Renal cortical epithelial cell (primary cell): ENCODE data around the gene MMP15. TPM values are rescaled to one million over a fixed set of nuclear protein-coding genes. Genes with fewer than 3 reads are reported as not detected.
"Not testable (repeated sequence)": the region's sequence is repeated elsewhere in the genome, so short reads cannot be mapped to it uniquely, and the experiment has no call there.

Experiments
- DNase-seq: peaks from one replicate; pipeline ENCODE4 v3.0.0-alpha.2; 2011; ENCODE audit warnings: low read depth
- total RNA-seq: library from RNA; depleted of rRNA; stranded (reverse); fragments of >200 nt; gene quantifications from 2 replicates; pipeline ENCODE4 v1.2.3, GENCODE V29; 2014

MMP15 gene
- total RNA-seq, 1 donor from 2014 or later, result 68.6 TPM

GRCh38 chr16:57996406-57997175 lies 29.0 kb upstream of the MMP15 start:
- no peak for DNase-seq

GRCh38 chr16:57997176-57997527 lies 28.4 kb upstream of the MMP15 start:
- no peak for DNase-seq

- DNase-seq, result no peak
Observed at GRCh38 chr16:57997528-57998265, 27.9 kb upstream of the MMP15 start.

GRCh38 chr16:57998486-57998885 lies 27.1 kb upstream of the MMP15 start:
- DNase-seq, result peak; percentile 33

- no peak for DNase-seq
Observed at GRCh38 chr16:57998992-57999365, 26.6 kb upstream of the MMP15 start.

GRCh38 chr16:57999366-57999970 lies 26.1 kb upstream of the MMP15 start:
- DNase-seq, result no peak

- DNase-seq, result no peak
Observed at GRCh38 chr16:57999971-58000705, 25.4 kb upstream of the MMP15 start, which contains the start of gene ZNF319. Gene ZNF319, minus strand, starts transcription at chr16:58000672. Its CDS starts 2,407 bp downstream, at chr16:57998265.

GRCh38 chr16:58000706-58001676 lies 24.6 kb upstream of the MMP15 start, which contains the start of gene USB1:
Gene USB1, plus strand, starts transcription at chr16:58001407. Its CDS starts 77 bp downstream, at chr16:58001484.
- DNase-seq, result peak; percentile 67

- DNase-seq, result no peak
Observed at GRCh38 chr16:58001781-58002415, 23.7 kb upstream of the MMP15 start.

GRCh38 chr16:58002416-58002800 lies 23.1 kb upstream of the MMP15 start:
- DNase-seq, result no peak

GRCh38 chr16:58002936-58003335 lies 22.6 kb upstream of the MMP15 start:
- no peak for DNase-seq

GRCh38 chr16:58004736-58005135 lies 20.8 kb upstream of the MMP15 start:
- not testable (repeated sequence) for DNase-seq

GRCh38 chr16:58009856-58010416 lies 15.6 kb upstream of the MMP15 start:
- no peak for DNase-seq

- DNase-seq, result no peak
Observed at GRCh38 chr16:58010886-58011285, 14.7 kb upstream of the MMP15 start.

- peak; percentile 31 for DNase-seq
Observed at GRCh38 chr16:58011652-58012051, 13.9 kb upstream of the MMP15 start.

GRCh38 chr16:58012481-58012880 lies 13.1 kb upstream of the MMP15 start:
- DNase-seq, result no peak

- DNase-seq, result no peak
Observed at GRCh38 chr16:58013201-58013956, 12.2 kb upstream of the MMP15 start.

- no peak for DNase-seq
Observed at GRCh38 chr16:58016840-58017446, 8.6 kb upstream of the MMP15 start.

GRCh38 chr16:58018803-58019202 lies 6.8 kb upstream of the MMP15 start:
- no peak for DNase-seq
